NCI-H82 (cell line): ENCODE data around the gene TMEM92.
A peak's percentile ranks its signal among the peaks of the same experiment; 100 is the strongest.
"Not testable (repeated sequence)": the region's sequence is repeated elsewhere in the genome, so short reads cannot be mapped to it uniquely, and the experiment has no call there.

Experiments used
- DNase-seq: peaks from one replicate; lab custom pipeline; 2025; lab: John Stamatoyannopoulos, UW

Gene TMEM92

GRCh38 chr17:50301891-50302584, 27.8 kb downstream of the TMEM92 start:
- no peak for DNase-seq

GRCh38 chr17:50303051-50303450, 28.8 kb downstream of the TMEM92 start:
- no peak for DNase-seq

GRCh38 chr17:50303596-50303995, 29.3 kb downstream of the TMEM92 start:
- no peak for DNase-seq

- DNase-seq, result no peak
Measured at GRCh38 chr17:50304781-50305404, 30.6 kb downstream of the TMEM92 start.

- no peak for DNase-seq
Measured at GRCh38 chr17:50307654-50308053, 33.4 kb downstream of the TMEM92 start.

- DNase-seq, result no peak
Measured at GRCh38 chr17:50308666-50309065, 34.4 kb downstream of the TMEM92 start.

GRCh38 chr17:50310455-50311111, 36.3 kb downstream of the TMEM92 start:
- DNase-seq, result no peak

GRCh38 chr17:50311112-50311460, 36.8 kb downstream of the TMEM92 start:
- DNase-seq, result no peak

GRCh38 chr17:50311483-50311882, 37.2 kb downstream of the TMEM92 start:
- DNase-seq, result no peak

- DNase-seq, result peak; percentile 49
Measured at GRCh38 chr17:50312308-50312707, 38.0 kb downstream of the TMEM92 start.

- DNase-seq, result no peak
Measured at GRCh38 chr17:50314456-50315011, 40.3 kb downstream of the TMEM92 start.

GRCh38 chr17:50316016-50316587, 41.8 kb downstream of the TMEM92 start:
- no peak for DNase-seq

GRCh38 chr17:50316660-50317059, 42.4 kb downstream of the TMEM92 start:
- not testable (repeated sequence) for DNase-seq

GRCh38 chr17:50317121-50317520, 42.9 kb downstream of the TMEM92 start:
- DNase-seq, result no peak

- peak; percentile 97 for DNase-seq
Measured at GRCh38 chr17:50318501-50319285, 44.4 kb downstream of the TMEM92 start.

GRCh38 chr17:50319306-50320004, 45.2 kb downstream of the TMEM92 start:
- DNase-seq, result no peak

- no peak for DNase-seq
Measured at GRCh38 chr17:50322271-50322670, 48.0 kb downstream of the TMEM92 start.

- DNase-seq, result peak; percentile 73
Measured at GRCh38 chr17:50323060-50323459, 48.8 kb downstream of the TMEM92 start.

- DNase-seq, result no peak
Measured at GRCh38 chr17:50325906-50326305, 51.6 kb downstream of the TMEM92 start.

- DNase-seq, result no peak
Measured at GRCh38 chr17:50326831-50327364, 52.6 kb downstream of the TMEM92 start.
